Mucosa of rectum (tissue), 2 donors: Measurements from ENCODE around the gene SMNDC1.
"Not testable (repeated sequence)": the region's sequence is repeated elsewhere in the genome, so short reads cannot be mapped to it uniquely, and the experiment has no call there.

Experiments used
- H3K27ac ChIP-seq, 2 donors: one replicate each; pipeline ENCODE4 v1.7.0; 2013; ENCODE audit warnings: inconsistent platforms in 2 of 2, low read depth in 2 of 2, low read length in 2 of 2
- H3K27me3 ChIP-seq, 2 donors: one replicate each; pipeline ENCODE4 v1.7.0; 2013; ENCODE audit warnings: low read length in 2 of 2; ENCODE audit not compliant: control insufficient read depth in 2 of 2, insufficient read depth in 2 of 2
- H3K36me3 ChIP-seq, 2 donors: one replicate each; pipeline ENCODE4 v1.7.0; 2013; ENCODE audit warnings: low read length in 2 of 2; ENCODE audit not compliant: control insufficient read depth in 2 of 2, insufficient read depth in 2 of 2
- H3K4me1 ChIP-seq, 2 donors: one replicate each; pipeline ENCODE4 v1.7.0; 2013; ENCODE audit warnings: low read length in 2 of 2, mild to moderate bottlenecking in 1 of 2; ENCODE audit not compliant: control insufficient read depth in 2 of 2, insufficient read depth in 2 of 2
- H3K4me3 ChIP-seq, 2 donors: one replicate each; pipeline ENCODE4 v1.7.0; 2013; ENCODE audit warnings: low read length in 2 of 2
- H3K9ac ChIP-seq, 2 donors: one replicate each; pipeline ENCODE4 v1.7.0; 2013; ENCODE audit warnings: low read length in 2 of 2, low read depth in 1 of 2, mild to moderate bottlenecking in 1 of 2
- H3K9me3 ChIP-seq, 2 donors: one replicate each; pipeline ENCODE4 v1.7.0; 2013; ENCODE audit warnings: low read length in 2 of 2; ENCODE audit not compliant: control insufficient read depth in 2 of 2
- donor health status: healthy.
- donor health status: Normal muscosa, but diverticular disease.

The SMNDC1 gene

GRCh38 chr10:110273474-110273873, 31.2 kb downstream of the SMNDC1 start:
- no peak overlapping the region for H3K9ac ChIP-seq
- H3K27me3 ChIP-seq = no peaks in the 10 kb centered on the region
- H3K4me1 ChIP-seq = peaks cover 0 to 20% of the 10 kb centered on the region in 2 donors
- H3K27ac ChIP-seq = no peak overlapping the region
- H3K36me3 ChIP-seq = no peaks in the 10 kb centered on the region
- no peaks in the 10 kb centered on the region for H3K9me3 ChIP-seq
- H3K4me3 ChIP-seq = no peak overlapping the region

GRCh38 chr10:110272995-110273394, 31.7 kb downstream of the SMNDC1 start:
- not testable (repeated sequence) for H3K36me3 ChIP-seq, H3K27ac ChIP-seq, H3K4me3 ChIP-seq, H3K9ac ChIP-seq, H3K9me3 ChIP-seq, H3K27me3 ChIP-seq
- H3K4me1 ChIP-seq = peaks cover 0 to 20% of the 10 kb centered on the region in 2 donors

- H3K9ac ChIP-seq = peak overlapping the region in 1 of 2 donors; percentile 16
- H3K27ac ChIP-seq = peak overlapping the region; percentile 6 to 71
- no peaks in the 10 kb centered on the region for H3K27me3 ChIP-seq
- H3K4me1 ChIP-seq = peaks cover 0 to 20% of the 10 kb centered on the region in 2 donors
- H3K36me3 ChIP-seq = no peaks in the 10 kb centered on the region
- peak overlapping the region; percentile 43 to 53 for H3K4me3 ChIP-seq
- no peaks in the 10 kb centered on the region for H3K9me3 ChIP-seq
These were observed 35.1 kb downstream of the SMNDC1 start for GRCh38 chr10:110269374-110270318.

- H3K9ac ChIP-seq = no peak overlapping the region
- peak overlapping the region in 1 of 2 donors; percentile 43 for H3K4me3 ChIP-seq
- no peaks in the 10 kb centered on the region for H3K36me3 ChIP-seq
- H3K9me3 ChIP-seq = no peaks in the 10 kb centered on the region
- peak overlapping the region in 1 of 2 donors; percentile 71 for H3K27ac ChIP-seq
- no peaks in the 10 kb centered on the region for H3K27me3 ChIP-seq
- H3K4me1 ChIP-seq = peaks cover 0 to 20% of the 10 kb centered on the region in 2 donors
These were observed 35.7 kb downstream of the SMNDC1 start for GRCh38 chr10:110268971-110269370.

GRCh38 chr10:110268442-110268841, 36.3 kb downstream of the SMNDC1 start:
- Histone ChIP-seq H3K27ac (no peak overlapping the region), H3K9ac (no peak overlapping the region), H3K27me3 (no peaks in the 10 kb centered on the region), H3K4me3 (no peak overlapping the region), H3K9me3 (no peaks in the 10 kb centered on the region), H3K36me3 (no peaks in the 10 kb centered on the region), H3K4me1 (peaks cover 0 to 20% of the 10 kb centered on the region in 2 donors)

- H3K4me1 ChIP-seq = peaks cover 0 to 20% of the 10 kb centered on the region in 2 donors
- no peak overlapping the region for H3K27ac ChIP-seq
- H3K9ac ChIP-seq = no peak overlapping the region
- H3K9me3 ChIP-seq = no peaks in the 10 kb centered on the region
- H3K36me3 ChIP-seq = no peaks in the 10 kb centered on the region
- no peak overlapping the region for H3K4me3 ChIP-seq
- H3K27me3 ChIP-seq = no peaks in the 10 kb centered on the region
These were observed 37.4 kb downstream of the SMNDC1 start for GRCh38 chr10:110267276-110267675.

GRCh38 chr10:110265573-110266193, 39.0 kb downstream of the SMNDC1 start:
- Histone ChIP-seq H3K27me3 (no peaks in the 10 kb centered on the region), H3K36me3 (no peaks in the 10 kb centered on the region), H3K9me3 (no peaks in the 10 kb centered on the region), H3K4me1 (peaks cover 0 to 16% of the 10 kb centered on the region in 2 donors), H3K4me3 (no peak overlapping the region), H3K9ac (no peak overlapping the region), H3K27ac (no peak overlapping the region)

- Histone ChIP-seq H3K4me3 (no peak overlapping the region), H3K27ac (no peak overlapping the region), H3K36me3 (no peaks in the 10 kb centered on the region), H3K9me3 (no peaks in the 10 kb centered on the region), H3K9ac (no peak overlapping the region), H3K4me1 (no peaks in the 10 kb centered on the region), H3K27me3 (no peaks in the 10 kb centered on the region)
These were observed 41.6 kb downstream of the SMNDC1 start for GRCh38 chr10:110263164-110263563.

GRCh38 chr10:110260746-110261477, 43.8 kb downstream of the SMNDC1 start:
- no peaks in the 10 kb centered on the region for H3K27me3 ChIP-seq
- no peak overlapping the region for H3K27ac ChIP-seq
- no peak overlapping the region for H3K4me3 ChIP-seq
- no peaks in the 10 kb centered on the region for H3K4me1 ChIP-seq
- no peaks in the 10 kb centered on the region for H3K36me3 ChIP-seq
- H3K9me3 ChIP-seq = no peaks in the 10 kb centered on the region
- no peak overlapping the region for H3K9ac ChIP-seq

GRCh38 chr10:110259317-110259716, 45.4 kb downstream of the SMNDC1 start:
- no peaks in the 10 kb centered on the region for H3K27me3 ChIP-seq
- H3K9ac ChIP-seq = no peak overlapping the region
- no peaks in the 10 kb centered on the region for H3K36me3 ChIP-seq
- H3K9me3 ChIP-seq = no peaks in the 10 kb centered on the region
- H3K27ac ChIP-seq = no peak overlapping the region
- H3K4me1 ChIP-seq = no peaks in the 10 kb centered on the region
- H3K4me3 ChIP-seq = no peak overlapping the region
